Upper lobe of right lung (tissue), 1 donor: ENCODE results near the gene PTGER4. TPM values are rescaled to one million over a fixed set of nuclear protein-coding genes. Genes with fewer than 3 reads are reported as not detected.
"Not testable (repeated sequence)": the region's sequence is repeated elsewhere in the genome, so short reads cannot be mapped to it uniquely, and the experiment has no call there.

Experiments used
- ATAC-seq: fragments of 200-7000 bp; cut with Tn5 transposase; one replicate; pipeline ENCODE4 v1.9.1; 2020; ENCODE audit warnings: mild to moderate bottlenecking, moderate library complexity
- DNase-seq: peaks from one replicate; pipeline ENCODE4 v3.0.0-alpha.2; 2020
- H3K27ac ChIP-seq: fragments of 200-600 bp; one replicate; pipeline ENCODE4 v1.8.0; 2022
- H3K27me3 ChIP-seq: fragments of 200-600 bp; one replicate; pipeline ENCODE4 v1.8.0; 2022; ENCODE audit warnings: mild to moderate bottlenecking
- H3K36me3 ChIP-seq: fragments of 200-600 bp; one replicate; pipeline ENCODE4 v1.8.0; 2022
- H3K4me1 ChIP-seq: fragments of 200-600 bp; one replicate; pipeline ENCODE4 v1.8.0; 2022
- H3K4me3 ChIP-seq: fragments of 200-600 bp; one replicate; pipeline ENCODE4 v1.8.0; 2022; ENCODE audit warnings: mild to moderate bottlenecking
- H3K9me3 ChIP-seq: fragments of 200-600 bp; one replicate; pipeline ENCODE4 v1.8.0; 2022
- CTCF ChIP-seq: fragments of 200-600 bp; IDR thresholded peaks from one replicate; pipeline ENCODE4 v1.8.0; 2022; ENCODE audit warnings: antibody characterized with exemption
- intact Hi-C: fragments of 100-400 bp; cut with DNase I; formaldehyde crosslinking; loops from one replicate; pipeline ENCODE4 v1.11.0; 2022
- long read RNA-seq: library from polyadenylated mRNA; unstranded; transcript quantifications from one replicate; pipeline ENCODE4 v2.0.0, GENCODE V29; 2021
- total RNA-seq: library from RNA; stranded (reverse); fragmentation: NEBNext Ultra II Directional; extraction: Animal tissue kit (Norgen Biotek cat#: 25700); gene quantifications from one replicate; pipeline ENCODE4 v1.2.1, GENCODE V29; 2021
- donor health status: DM: no; HTN: yes; CAD: no; lungs with severe emphysema.

The PTGER4 gene
- 31.2 TPM for total RNA-seq
- long read RNA-seq, transcript PTGER4-201 (3 exons, 3,848 nt), result major isoform, 19 of 29 reads
- long read RNA-seq, transcript PTGER4-203 (2 exons, 560 nt), result minor isoform, 8 of 29 reads
- long read RNA-seq, partial matches to known transcripts, result 0 of 29 reads
- long read RNA-seq, other reads (novel, unspliced or antisense), result 2 of 29 reads

- H3K27me3 ChIP-seq, result peaks cover 8% of the 10 kb centered on the region
- peaks cover 10% of the 10 kb centered on the region for H3K4me1 ChIP-seq
- H3K36me3 ChIP-seq, result no peaks in the 10 kb centered on the region
- peak within 1 kb of the TSS; percentile 88 for H3K4me3 ChIP-seq
- H3K27ac ChIP-seq, result peak within 1 kb of the TSS; percentile 76
- intact Hi-C loops, result loop anchor here (10.0 kb wide), 1 partner anchor 735 kb away; no protein-coding TSS in a partner anchor
- DNase-seq (peak; percentile 71), ATAC-seq (no peak)
- TF ChIP-seq CTCF, result no peak
- no peaks in the 10 kb centered on the region for H3K9me3 ChIP-seq
Measured at GRCh38 chr5:40679913-40680681, at the start of gene PTGER4. Gene PTGER4 (plus strand): TSS chr5:40679915. CDS start chr5:40680994, 1,079 bp downstream.

GRCh38 chr5:40630126-40630525, 49.6 kb upstream of the PTGER4 start:
- H3K36me3 ChIP-seq, result no peaks in the 10 kb centered on the region
- DNase-seq (no peak), ATAC-seq (no peak)
- no peaks in the 10 kb centered on the region for H3K9me3 ChIP-seq
- H3K27me3 ChIP-seq, result no peaks in the 10 kb centered on the region
- H3K4me1 ChIP-seq, result no peaks in the 10 kb centered on the region
- no peak overlapping the region for H3K27ac ChIP-seq
- intact Hi-C loops, result no loop called here
- H3K4me3 ChIP-seq, result no peak overlapping the region
- no peak for TF ChIP-seq CTCF

GRCh38 chr5:40631236-40631635, 48.5 kb upstream of the PTGER4 start:
- intact Hi-C loops, result no loop called here
- Histone ChIP-seq H3K27me3 (no peaks in the 10 kb centered on the region), H3K36me3 (no peaks in the 10 kb centered on the region), H3K9me3 (peaks cover 3% of the 10 kb centered on the region), H3K4me3 (no peak overlapping the region), H3K4me1 (no peaks in the 10 kb centered on the region), H3K27ac (no peak overlapping the region)
- ATAC-seq (no peak), DNase-seq (no peak)
- TF ChIP-seq CTCF, result no peak

GRCh38 chr5:40634154-40634553, 45.6 kb upstream of the PTGER4 start:
- no peak for TF ChIP-seq CTCF
- intact Hi-C loops, result no loop called here
- Histone ChIP-seq H3K27ac (no peak overlapping the region), H3K27me3 (no peaks in the 10 kb centered on the region), H3K9me3 (peaks cover 7% of the 10 kb centered on the region), H3K4me1 (no peaks in the 10 kb centered on the region), H3K36me3 (no peaks in the 10 kb centered on the region), H3K4me3 (no peak overlapping the region)
- ATAC-seq, result no peak
- DNase-seq, result no peak

GRCh38 chr5:40634593-40634992, 45.1 kb upstream of the PTGER4 start:
- H3K9me3 ChIP-seq, result peaks cover 7% of the 10 kb centered on the region
- ATAC-seq (no peak), DNase-seq (no peak)
- intact Hi-C loops, result no loop called here
- no peaks in the 10 kb centered on the region for H3K4me1 ChIP-seq
- TF ChIP-seq CTCF, result no peak
- H3K27me3 ChIP-seq, result no peaks in the 10 kb centered on the region
- H3K36me3 ChIP-seq, result no peaks in the 10 kb centered on the region
- H3K4me3 ChIP-seq, result no peak overlapping the region
- no peak overlapping the region for H3K27ac ChIP-seq

GRCh38 chr5:40639531-40639930, 40.2 kb upstream of the PTGER4 start:
- H3K9me3 ChIP-seq, DNase-seq, H3K27me3 ChIP-seq, H3K27ac ChIP-seq, intact Hi-C loops, H3K4me1 ChIP-seq, H3K36me3 ChIP-seq, H3K4me3 ChIP-seq, ATAC-seq: not testable (repeated sequence)
